GM12878 (cell line): ENCODE results near the gene NUBPL. TPM values are rescaled to one million over a fixed set of nuclear protein-coding genes. Genes with fewer than 3 reads are reported as not detected.

Experiments
- ATAC-seq: fragments of 200-7000 bp; cut with Tn5 transposase; 3 replicates; pipeline ENCODE4 v1.9.1; 2020; ENCODE audit warnings: mild to moderate bottlenecking, moderate library complexity
- BruUV-seq: library from RNA; stranded (reverse); fragments of 400-500 nt; replicated peaks from 2 replicates; lab custom pipeline; 2021; lab: Mats Ljungman, UMichigan
- CTCF ChIA-PET: fragments of 300-600 bp; sonication (Branson Sonifier 250); formaldehyde crosslinking; extraction: SDS; loops from one replicate; lab custom pipeline; 2021; ENCODE audit warnings: inconsistent platforms; lab: Yijun Ruan, JAX
- POLR2A ChIA-PET: fragments of 350-600 bp; formaldehyde crosslinking; extraction: SDS; loops from one replicate; lab custom pipeline; 2021; ENCODE audit warnings: inconsistent platforms; lab: Charles Lee
- RAD21 ChIA-PET: fragments of 300-600 bp; sonication (Branson Sonifier 250); formaldehyde crosslinking; loops from one replicate; lab custom pipeline; 2023; ENCODE audit warnings: antibody characterized with exemption; ENCODE audit not compliant: unreplicated experiment; lab: Charles Lee
- SMC1A ChIA-PET: fragments of 300-600 bp; sonication (Branson Sonifier 250); formaldehyde crosslinking; loops from one replicate; lab custom pipeline; 2023; ENCODE audit not compliant: unreplicated experiment, uncharacterized antibody; lab: Charles Lee
- DNase-seq: peaks from one replicate; pipeline ENCODE4 v3.0.0-alpha.2; 2011; ENCODE audit warnings: low read depth, low spot score
- FAIRE-seq: peaks from 3 replicates; lab custom pipeline; 2011; peaks lifted over from hg19 to GRCh38; lab: Jason Lieb, UNC
- H2AFZ ChIP-seq: 2 replicates; pipeline ENCODE4 v1.6.0; 2011; ENCODE audit warnings: low read depth, low read length, control low read depth; ENCODE audit not compliant: control insufficient read depth
- H3K27ac ChIP-seq: 2 replicates; pipeline ENCODE4 v1.5.1; 2011; ENCODE audit warnings: control low read depth; ENCODE audit not compliant: control insufficient read depth, insufficient read depth
- H3K27me3 ChIP-seq, 2 experiments: replicated peaks in 1 of 2; 2 replicates each; pipeline versions ENCODE4 v1.6.0 to v1.6.1; 2011; ENCODE audit warnings: low read length in 1 of 2; ENCODE audit not compliant: control insufficient read depth in 2 of 2, insufficient read depth in 2 of 2
- H3K36me3 ChIP-seq, 2 experiments: 2 replicates each; pipeline ENCODE4 v1.5.1; 2011; ENCODE audit warnings: low read length in 1 of 2; ENCODE audit not compliant: control insufficient read depth in 2 of 2, insufficient read depth in 2 of 2
- H3K4me1 ChIP-seq: 2 replicates; pipeline ENCODE4 v1.6.1; 2011; ENCODE audit warnings: mild to moderate bottlenecking, low read length, moderate library complexity, mixed read lengths; ENCODE audit not compliant: control insufficient read depth, insufficient read depth
- H3K4me2 ChIP-seq: 2 replicates; pipeline ENCODE4 v1.6.0; 2011; ENCODE audit warnings: control low read depth; ENCODE audit not compliant: control insufficient read depth, insufficient read depth
- H3K4me3 ChIP-seq: fragments of 200-600 bp; sonication (generic); 2 replicates; pipeline ENCODE4 v1.5.1; 2016
- H3K79me2 ChIP-seq: 2 replicates; pipeline ENCODE4 v1.6.0; 2011; ENCODE audit warnings: low read length; ENCODE audit not compliant: control insufficient read depth, insufficient read depth
- H3K9ac ChIP-seq: 2 replicates; pipeline ENCODE4 v1.8.0; 2011; ENCODE audit warnings: low read length, control low read depth, mixed read lengths; ENCODE audit not compliant: control insufficient read depth, insufficient read depth
- H3K9me3 ChIP-seq: replicated peaks from 3 replicates; pipeline ENCODE4 v1.5.1; 2011; ENCODE audit warnings: mild to moderate bottlenecking, low read length; ENCODE audit not compliant: control insufficient read depth, insufficient read depth
- H4K20me1 ChIP-seq: 2 replicates; pipeline ENCODE4 v1.6.0; 2011; ENCODE audit not compliant: control insufficient read depth, insufficient read depth
- HDGF ChIP-seq: fragments of 450-650 bp; IDR thresholded peaks from 2 replicates; pipeline ENCODE4 v1.6.1; 2016; ENCODE audit warnings: antibody characterized with exemption
- IRF4 ChIP-seq: IDR thresholded peaks from 2 replicates; pipeline ENCODE4 v1.6.1; 2011; ENCODE audit warnings: low read depth, low read length
- MYC ChIP-seq: IDR thresholded peaks from 2 replicates; pipeline ENCODE4 v1.6.1; 2011; ENCODE audit warnings: mild to moderate bottlenecking, low read length, moderate library complexity, inconsistent platforms; ENCODE audit not compliant: insufficient read depth, insufficient replicate concordance, insufficient read length, severe bottlenecking
- NFIC ChIP-seq: IDR thresholded peaks from 2 replicates; pipeline ENCODE4 v1.6.1; 2012; ENCODE audit warnings: low read depth, mild to moderate bottlenecking, inconsistent platforms, low read length, moderate library complexity
- NRF1 ChIP-seq: conservative IDR thresholded peaks from 2 replicates; pipeline ENCODE4 v1.6.1; 2011; ENCODE audit warnings: mild to moderate bottlenecking, low read depth, low read length, improper control_type of control experiment
- RAD21 ChIP-seq: IDR thresholded peaks from 2 replicates; pipeline ENCODE4 v1.6.1; 2011; ENCODE audit warnings: mild to moderate bottlenecking, low read depth, low read length, moderate library complexity; ENCODE audit not compliant: insufficient read depth
- SMARCA5 ChIP-seq: fragments of 450-650 bp; IDR thresholded peaks from 2 replicates; pipeline ENCODE4 v1.6.1; 2017; ENCODE audit warnings: mild to moderate bottlenecking
- SPI1 ChIP-seq: IDR thresholded peaks from 2 replicates; pipeline ENCODE4 v1.6.1; 2011; ENCODE audit warnings: low read depth, mild to moderate bottlenecking, low read length, moderate library complexity, borderline replicate concordance; ENCODE audit not compliant: insufficient read depth
- WRNIP1 ChIP-seq: IDR thresholded peaks from 2 replicates; pipeline ENCODE4 v1.6.1; 2011; ENCODE audit warnings: low read depth, low read length, improper control_type of control experiment, borderline replicate concordance
- ZNF274 ChIP-seq: IDR thresholded peaks from one replicate; pipeline ENCODE4 v1.8.0; 2011; ENCODE audit not compliant: insufficient read length, insufficient read depth
- WGBS: methylation state at CpG from one replicate; pipeline ENCODE4 v1.1.6; 2016; ENCODE audit warnings: low lambda C conversion rate; ENCODE audit not compliant: insufficient replicate concordance, insufficient coverage; ENCODE audit errors: missing lambda C conversion rate; 5-methylcytosine and 5-hydroxymethylcytosine counted together
- in situ Hi-C: fragments of 300-500 bp; cut with MboI; formaldehyde crosslinking; loops from 9 replicates; pipeline ENCODE4 v1.14.3; 2018; ENCODE audit warnings: mixed read lengths
- intact Hi-C: fragments of 100-400 bp; cut with micrococcal nuclease; formaldehyde crosslinking; loops from one replicate; pipeline ENCODE4 v1.14.2; 2022; ENCODE audit not compliant: unreplicated experiment
- polyA plus RNA-seq, 11 experiments: library from polyadenylated mRNA; depleted of rRNA in 4 of 11; unstranded in 6 of 11; stranded (reverse) in 5 of 11; fragments of >200 nt; fragmentation: Nextera tagmentation in 4 of 11; fragmentation: Illumina TruSeq in 1 of 11; extraction: Ambion mirVana in 4 of 11; extraction: Trizol in 1 of 11; gene quantifications; 1 replicate in 1 of 11; 2 replicates in 10 of 11; pipeline versions ENCODE4 v1.2.1 to v1.2.3, GENCODE V29; 2011 to 2016; ENCODE audit warnings: inconsistent platforms in 2 of 11, missing spikeins in 2 of 11, low read depth in 1 of 11
- total RNA-seq, 4 experiments: library from RNA; depleted of rRNA in 3 of 4; stranded (reverse); fragments of >200 nt in 3 of 4; fragmentation: Illumina TruSeq in 1 of 4; extraction: Trizol in 1 of 4; gene quantifications; 2 replicates each; pipeline versions ENCODE4 v1.2.1 to v1.2.3, GENCODE V29; 2013 to 2021
- TF ChIP-seq, protein P1 (sequence below): IDR thresholded peaks from 2 replicates; pipeline ENCODE4 v1.6.1; 2012; ENCODE audit warnings: improper control_type of control experiment, low read depth, low read length; ENCODE audit not compliant: insufficient replicate concordance

NUBPL gene
- total and polyA plus RNA-seq, 10 of the 15 experiments (the other 5 are each of a cell fraction or from before 2014, with no cell fraction given): 3.4 to 11.6 (median 8.1) TPM

DNA sequence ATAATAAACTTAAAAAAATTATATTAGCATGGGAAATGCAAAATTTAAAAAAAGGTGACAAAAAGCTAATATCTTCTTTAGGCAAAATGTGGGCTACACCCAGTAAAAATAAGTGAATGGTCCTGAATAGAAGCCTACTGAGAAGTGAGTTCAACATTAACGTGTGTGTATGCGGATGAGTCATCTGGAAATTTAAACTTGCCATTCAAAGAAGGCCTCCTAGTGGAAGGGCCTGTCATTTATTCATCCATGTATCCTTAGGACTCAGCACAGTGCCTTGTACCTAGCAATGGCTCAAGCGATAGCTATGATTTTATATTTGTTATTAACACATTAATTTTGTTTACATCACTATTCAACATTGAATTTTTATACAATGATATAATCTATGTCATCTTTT lies 226.2 kb downstream of the NUBPL start:
- SMC1A ChIA-PET: no interaction called here

DNA sequence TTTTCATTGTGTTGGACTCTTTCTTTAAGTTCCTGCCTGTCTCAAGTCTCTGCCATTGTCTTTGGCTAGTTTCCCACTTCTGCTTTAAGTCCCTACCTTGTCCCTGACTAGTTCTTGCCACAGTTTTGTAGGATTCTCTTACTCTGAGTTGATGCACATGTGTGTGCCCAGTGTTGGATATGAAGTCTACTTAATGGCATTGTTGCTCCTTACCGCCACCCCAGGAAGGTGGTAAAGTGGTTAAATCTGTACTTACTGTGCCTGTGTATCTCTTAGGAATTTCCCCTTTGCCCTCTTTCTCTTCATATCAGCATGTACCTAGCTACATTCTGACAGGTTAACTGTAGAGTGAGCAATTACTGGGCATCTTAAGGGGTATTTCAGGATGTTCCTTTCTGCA lies 227.1 kb downstream of the NUBPL start:
- Histone ChIP-seq H3K36me3 (no peaks in the 10 kb centered on the region), H3K4me3 (no peak overlapping the region), H3K27ac (no peak overlapping the region), H3K4me2 (no peak overlapping the region), H3K4me1 (no peaks in the 10 kb centered on the region), H3K9me3 (no peaks in the 10 kb centered on the region), H3K79me2 (no peaks in the 10 kb centered on the region), H2AFZ (no peak overlapping the region), H4K20me1 (no peaks in the 10 kb centered on the region), H3K9ac (no peak overlapping the region), H3K27me3 (no peaks in the 10 kb centered on the region)
- no TSS peak for BruUV-seq
- ATAC-seq (no peak), DNase-seq (no peak), FAIRE-seq (no peak)
- intact Hi-C loops: loop anchor here (1.0 kb wide), 1 partner anchor 25 kb away; no protein-coding TSS in a partner anchor
- in situ Hi-C loops: no loop called here
- RAD21 ChIA-PET: no interaction called here
- SMC1A ChIA-PET: no interaction called here
- POLR2A ChIA-PET: no interaction called here
- TF ChIP-seq, protein P1, sequence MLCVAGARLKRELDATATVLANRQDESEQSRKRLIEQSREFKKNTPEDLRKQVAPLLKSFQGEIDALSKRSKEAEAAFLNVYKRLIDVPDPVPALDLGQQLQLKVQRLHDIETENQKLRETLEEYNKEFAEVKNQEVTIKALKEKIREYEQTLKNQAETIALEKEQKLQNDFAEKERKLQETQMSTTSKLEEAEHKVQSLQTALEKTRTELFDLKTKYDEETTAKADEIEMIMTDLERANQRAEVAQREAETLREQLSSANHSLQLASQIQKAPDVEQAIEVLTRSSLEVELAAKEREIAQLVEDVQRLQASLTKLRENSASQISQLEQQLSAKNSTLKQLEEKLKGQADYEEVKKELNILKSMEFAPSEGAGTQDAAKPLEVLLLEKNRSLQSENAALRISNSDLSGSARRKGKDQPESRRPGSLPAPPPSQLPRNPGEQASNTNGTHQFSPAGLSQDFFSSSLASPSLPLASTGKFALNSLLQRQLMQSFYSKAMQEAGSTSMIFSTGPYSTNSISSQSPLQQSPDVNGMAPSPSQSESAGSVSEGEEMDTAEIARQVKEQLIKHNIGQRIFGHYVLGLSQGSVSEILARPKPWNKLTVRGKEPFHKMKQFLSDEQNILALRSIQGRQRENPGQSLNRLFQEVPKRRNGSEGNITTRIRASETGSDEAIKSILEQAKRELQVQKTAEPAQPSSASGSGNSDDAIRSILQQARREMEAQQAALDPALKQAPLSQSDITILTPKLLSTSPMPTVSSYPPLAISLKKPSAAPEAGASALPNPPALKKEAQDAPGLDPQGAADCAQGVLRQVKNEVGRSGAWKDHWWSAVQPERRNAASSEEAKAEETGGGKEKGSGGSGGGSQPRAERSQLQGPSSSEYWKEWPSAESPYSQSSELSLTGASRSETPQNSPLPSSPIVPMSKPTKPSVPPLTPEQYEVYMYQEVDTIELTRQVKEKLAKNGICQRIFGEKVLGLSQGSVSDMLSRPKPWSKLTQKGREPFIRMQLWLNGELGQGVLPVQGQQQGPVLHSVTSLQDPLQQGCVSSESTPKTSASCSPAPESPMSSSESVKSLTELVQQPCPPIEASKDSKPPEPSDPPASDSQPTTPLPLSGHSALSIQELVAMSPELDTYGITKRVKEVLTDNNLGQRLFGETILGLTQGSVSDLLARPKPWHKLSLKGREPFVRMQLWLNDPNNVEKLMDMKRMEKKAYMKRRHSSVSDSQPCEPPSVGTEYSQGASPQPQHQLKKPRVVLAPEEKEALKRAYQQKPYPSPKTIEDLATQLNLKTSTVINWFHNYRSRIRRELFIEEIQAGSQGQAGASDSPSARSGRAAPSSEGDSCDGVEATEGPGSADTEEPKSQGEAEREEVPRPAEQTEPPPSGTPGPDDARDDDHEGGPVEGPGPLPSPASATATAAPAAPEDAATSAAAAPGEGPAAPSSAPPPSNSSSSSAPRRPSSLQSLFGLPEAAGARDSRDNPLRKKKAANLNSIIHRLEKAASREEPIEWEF: no peak
- TF ChIP-seq NFIC (no peak), ZNF274 (no peak), SMARCA5 (no peak), WRNIP1 (no peak), HDGF (no peak), SPI1 (peak; percentile 14; the same call in 1 of the 2 replicates), IRF4 (no peak)
- CTCF ChIA-PET: no interaction called here
- 100% methylated on average over 1 of the region's 1 CpG for WGBS

More for the DNA sequence above, 226.2 kb downstream of the NUBPL start:
- 91% methylated on average over 3 of the region's 3 CpGs for WGBS
- no peaks in the 10 kb centered on the region for H3K27me3 ChIP-seq
- H4K20me1 ChIP-seq: no peaks in the 10 kb centered on the region
- no peaks in the 10 kb centered on the region; the same call in 2 of the 3 replicates for H3K9me3 ChIP-seq
- no peak overlapping the region for H3K4me3 ChIP-seq
- BruUV-seq: no TSS peak
- no peak overlapping the region for H3K27ac ChIP-seq
- H3K4me1 ChIP-seq: no peaks in the 10 kb centered on the region
- no peak for ATAC-seq
- H2AFZ ChIP-seq: no peak overlapping the region
- no peak for FAIRE-seq
- CTCF ChIA-PET: interaction anchor here (0.5 kb wide), 1 partner anchor 277 kb away, joined by 3 read pairs; no protein-coding TSS in a partner anchor
- intact Hi-C loops: no loop called here
- no peak overlapping the region for H3K9ac ChIP-seq
- no peaks in the 10 kb centered on the region for H3K79me2 ChIP-seq
- POLR2A ChIA-PET: no interaction called here
- RAD21 ChIA-PET: no interaction called here
- H3K36me3 ChIP-seq: no peaks in the 10 kb centered on the region
- H3K4me2 ChIP-seq: no peak overlapping the region
- no peak for TF ChIP-seq RAD21
- TF ChIP-seq NRF1: no peak
- TF ChIP-seq MYC: no peak
- no peak for DNase-seq
- in situ Hi-C loops: no loop called here
